GM03348 (cell line): ENCODE data around the gene KDF1.
"Not testable (repeated sequence)": the region's sequence is repeated elsewhere in the genome, so short reads cannot be mapped to it uniquely, and the experiment has no call there.

Source experiments
- DNase-seq: peaks from one replicate; pipeline ENCODE4 v3.0.0; 2012; ENCODE audit warnings: low spot score

KDF1 gene

GRCh38 chr1:26994020-26994786 is 33.9 kb upstream of the KDF1 start:
- DNase-seq, result peak; percentile 70

GRCh38 chr1:26993237-26994019 is 33.2 kb upstream of the KDF1 start, which contains the start of gene TRNP1:
Gene TRNP1, plus strand, starts transcription at chr1:26993692. Its CDS starts 95 bp downstream, at chr1:26993787.
- peak; percentile 99 for DNase-seq

DNA sequence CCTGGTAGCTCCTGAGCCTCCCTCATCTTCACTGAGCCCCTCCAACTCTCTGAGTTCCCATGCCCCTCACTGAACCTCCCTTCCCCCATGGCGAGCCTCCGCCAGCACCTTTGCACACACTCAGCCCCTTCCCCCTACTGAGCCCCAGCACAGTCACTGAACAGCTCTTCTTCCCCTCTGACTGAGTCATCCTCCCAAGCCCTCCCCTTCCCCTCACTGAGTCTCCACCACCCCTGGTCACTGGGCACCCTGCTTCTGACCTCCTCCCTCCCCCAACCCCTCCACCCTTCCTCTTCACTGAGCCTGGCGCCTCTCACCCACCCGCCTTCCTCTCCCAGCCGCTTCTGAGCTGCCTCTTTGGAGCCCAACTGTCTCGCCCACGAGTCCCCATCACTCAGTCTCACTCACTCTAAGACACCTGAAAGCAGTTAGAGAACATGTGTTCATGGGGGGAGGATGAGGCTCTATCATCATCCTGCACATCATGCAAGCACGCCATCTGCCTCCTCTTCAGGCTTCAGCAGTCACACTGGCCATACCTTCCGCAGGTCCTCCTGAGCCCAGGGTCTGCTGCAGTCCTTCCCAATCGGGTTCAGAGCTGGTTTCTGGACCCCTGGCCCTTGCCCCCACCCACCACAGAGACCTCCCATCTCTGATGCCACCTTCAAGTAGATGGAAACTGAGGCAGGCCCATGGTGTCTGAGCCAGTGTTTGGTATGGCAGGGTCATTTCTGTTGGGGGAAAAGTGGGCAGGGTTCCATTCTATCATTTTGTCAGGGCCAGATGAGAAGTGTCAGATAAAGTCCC is 31.2 kb upstream of the KDF1 start:
- DNase-seq, result peak; percentile 56

GRCh38 chr1:26989403-26990109 is 29.3 kb upstream of the KDF1 start:
- DNase-seq, result not testable (repeated sequence)

DNA sequence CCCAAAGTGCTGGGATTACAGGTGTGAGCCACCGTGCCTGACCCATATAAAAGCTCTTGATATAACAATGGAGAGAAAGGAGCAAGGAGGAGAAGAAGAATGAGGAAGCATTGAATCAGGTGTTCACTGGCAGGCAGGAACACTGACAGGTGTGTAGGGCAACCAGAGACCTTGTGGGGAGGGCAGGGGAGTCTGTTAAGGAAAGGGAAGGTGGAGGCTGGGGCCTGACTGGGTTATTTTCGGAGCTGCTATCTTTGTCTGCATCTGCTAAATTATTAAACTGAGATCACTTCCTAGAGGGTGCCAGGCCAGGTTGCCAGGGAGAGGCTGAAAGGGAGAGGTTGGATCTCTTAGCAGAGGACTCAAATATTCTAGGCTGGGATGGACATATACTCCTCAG is 26.4 kb upstream of the KDF1 start:
- DNase-seq, result no peak

GRCh38 chr1:26984291-26984690 is 24.0 kb upstream of the KDF1 start:
- DNase-seq, result no peak

DNA sequence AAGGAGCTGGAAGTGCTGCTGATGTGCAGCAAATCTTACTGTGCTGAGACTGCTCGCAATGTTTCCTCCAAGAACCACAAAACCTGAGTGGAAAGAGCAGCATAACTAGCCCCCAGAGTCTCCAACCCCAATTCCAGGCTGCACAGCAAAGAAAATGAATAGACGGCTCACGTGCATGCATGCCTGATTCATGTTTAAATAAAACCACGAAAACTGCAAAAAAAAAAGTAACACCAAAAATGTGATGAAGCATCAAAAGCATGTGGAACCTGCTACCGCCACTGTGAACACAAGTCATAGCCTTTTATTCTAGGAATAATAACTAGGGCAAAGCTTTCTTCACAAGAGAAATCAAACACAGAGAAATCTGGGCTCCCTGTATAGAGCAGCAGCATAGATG is 23.6 kb upstream of the KDF1 start:
- no peak for DNase-seq

- DNase-seq, result no peak
Measured at GRCh38 chr1:26981146-26981846, 21.0 kb upstream of the KDF1 start.

GRCh38 chr1:26978901-26979300 is 18.6 kb upstream of the KDF1 start:
- no peak for DNase-seq

GRCh38 chr1:26976621-26977510 is 16.6 kb upstream of the KDF1 start:
- DNase-seq, result no peak

DNA sequence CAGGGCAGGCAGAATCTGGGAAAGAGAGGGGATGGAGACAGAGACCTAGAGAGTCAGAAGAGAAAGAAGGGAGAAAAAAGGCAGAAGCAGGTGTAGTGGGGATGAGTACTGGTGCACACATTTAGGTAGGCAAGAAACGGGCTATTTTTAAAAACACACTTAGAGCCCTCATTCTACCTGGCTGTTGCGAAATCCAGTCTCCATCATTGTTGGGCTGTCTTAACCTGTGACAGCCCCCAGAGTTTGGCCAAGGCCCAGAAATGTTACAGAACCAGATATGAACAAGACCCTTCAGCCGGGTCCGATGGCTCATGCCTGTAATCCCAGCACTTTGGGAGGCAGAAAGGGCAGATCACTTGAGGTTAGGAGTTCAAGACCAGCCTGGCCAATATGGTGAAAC is 12.6 kb upstream of the KDF1 start:
- no peak for DNase-seq

DNA sequence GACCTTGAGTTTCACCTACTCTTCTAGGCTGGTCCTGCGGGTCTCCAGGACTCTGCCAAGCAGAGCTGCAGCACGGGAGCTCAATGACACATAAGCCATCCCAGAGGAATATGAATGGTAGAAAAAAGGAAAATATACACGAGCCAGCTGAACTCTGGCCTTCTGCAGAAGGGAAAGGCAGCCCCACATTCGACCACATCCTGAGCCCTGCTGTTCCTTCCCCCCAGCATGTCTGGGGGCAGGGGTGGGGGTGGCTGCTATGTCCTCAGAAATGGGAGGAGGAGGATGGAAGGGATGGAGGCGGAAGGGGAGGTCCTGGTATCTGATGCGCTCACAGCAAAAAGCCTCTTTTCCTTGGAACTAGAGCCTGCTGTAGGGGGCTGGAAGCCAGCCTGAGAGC is 12.1 kb upstream of the KDF1 start:
- DNase-seq, result no peak

- no peak for DNase-seq
Measured at GRCh38 chr1:26971590-26971989, 11.3 kb upstream of the KDF1 start.

GRCh38 chr1:26970810-26971209 is 10.5 kb upstream of the KDF1 start:
- DNase-seq, result no peak

DNA sequence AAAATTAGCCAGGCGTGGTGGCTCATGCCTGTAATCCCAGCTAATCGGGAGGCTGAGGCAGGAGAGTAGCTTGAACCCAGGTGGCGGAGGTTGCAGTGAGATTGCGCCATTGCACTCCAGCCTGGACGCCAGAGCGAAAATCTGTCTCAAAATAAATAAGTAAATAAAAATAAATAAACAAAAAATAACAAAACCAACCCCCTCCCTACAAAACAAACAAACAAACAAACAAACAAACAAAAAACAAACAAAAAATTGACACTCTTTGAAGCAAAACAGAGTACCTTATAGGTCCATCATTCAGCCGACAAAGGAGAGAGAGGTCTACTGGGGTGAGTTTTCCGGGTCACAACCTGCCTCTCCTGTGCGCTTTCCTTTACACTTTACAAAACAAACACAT is 5.4 kb upstream of the KDF1 start:
- no peak for DNase-seq

DNA sequence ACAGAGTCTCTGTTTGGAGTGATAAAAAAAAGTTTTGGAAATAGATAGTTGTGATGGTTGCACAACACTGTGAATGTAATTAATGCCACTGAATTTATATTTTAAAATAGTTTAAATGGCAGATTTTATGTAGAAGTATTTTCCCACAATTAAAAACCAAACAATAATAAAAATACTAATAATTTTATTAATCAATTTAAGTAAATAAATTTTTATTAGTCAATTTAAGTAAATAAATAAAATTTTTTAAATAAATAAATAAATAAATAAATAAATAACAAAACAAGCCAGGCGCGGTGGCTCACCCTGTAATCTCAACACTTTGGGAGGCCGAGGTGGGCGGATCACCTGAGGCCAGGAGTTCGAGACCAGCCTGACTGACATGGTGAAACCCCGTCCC is 4.9 kb upstream of the KDF1 start:
- no peak for DNase-seq

GRCh38 chr1:26961826-26962225 is 1.6 kb upstream of the KDF1 start:
- DNase-seq, result peak; percentile 84

DNA sequence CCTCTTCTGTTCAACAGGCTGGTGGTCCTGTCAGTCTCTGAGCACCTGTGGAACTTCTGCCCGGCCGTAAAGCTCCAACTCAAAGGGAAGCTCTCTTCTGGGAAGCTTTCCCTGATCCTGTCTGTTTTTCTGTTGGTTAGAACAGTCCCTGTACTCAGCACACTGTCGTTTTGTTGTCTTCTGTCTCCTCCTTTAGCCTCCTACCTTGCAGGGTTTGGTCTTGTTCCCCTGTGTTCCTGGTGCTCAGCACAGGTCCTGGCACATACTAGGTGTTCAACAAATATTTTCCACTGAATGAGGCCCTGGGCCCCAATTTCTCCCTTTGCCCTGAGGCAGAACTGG is 328 bp upstream of the KDF1 start:
- no peak for DNase-seq

- no peak for DNase-seq
Measured at GRCh38 chr1:26959270-26959669, 998 bp downstream of the KDF1 start.

DNA sequence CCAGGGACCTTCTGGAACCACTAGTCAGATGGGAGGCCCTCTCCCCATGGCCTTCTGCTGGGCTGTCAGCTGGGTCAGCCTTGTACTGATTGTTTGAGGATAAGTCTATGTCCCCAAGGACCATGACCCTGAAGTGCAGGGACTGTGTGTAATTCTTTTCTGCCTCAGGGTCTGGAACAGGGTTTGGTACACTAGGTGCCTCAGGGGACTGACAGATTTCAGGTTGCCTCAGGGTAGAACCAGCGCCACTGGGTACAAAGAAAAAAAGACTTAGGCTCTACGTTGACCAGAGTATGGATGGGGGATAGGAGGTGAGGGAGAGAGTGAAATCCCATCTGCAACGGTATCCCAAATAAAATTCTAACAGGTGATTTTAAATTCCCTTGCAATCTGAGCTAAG is 3.0 kb downstream of the KDF1 start:
- DNase-seq, result no peak
